ENCODE data around the gene HDAC4. TPM values are rescaled to one million over a fixed set of nuclear protein-coding genes. Genes with fewer than 3 reads are reported as not detected.
A peak's percentile ranks its signal among the peaks of the same experiment; 100 is the strongest.

HDAC4 gene
- total RNA-seq, 4 donors from 2014 or later = 21.6 to 72.7 (median 35.2) TPM

DNA sequence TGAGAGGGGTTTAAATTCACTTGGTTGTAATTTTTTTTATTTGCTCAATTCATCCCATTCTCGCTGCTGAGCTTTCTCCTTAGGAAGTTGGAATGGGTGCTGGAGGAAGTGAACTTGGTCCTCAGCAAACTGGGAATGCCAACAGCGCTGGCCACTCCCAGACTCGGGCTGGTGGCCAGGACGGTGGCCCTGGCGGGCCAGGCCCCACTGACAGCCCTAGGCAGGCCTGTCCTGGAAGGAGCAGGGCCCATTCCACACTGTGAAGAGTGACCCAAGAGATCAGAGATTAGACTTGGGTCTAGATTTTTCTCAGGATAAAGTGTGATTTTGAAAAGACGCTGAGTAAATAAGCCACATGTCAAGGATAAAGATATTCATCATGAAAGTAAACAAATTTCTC is 132.7 kb downstream of the HDAC4 start:
- Histone ChIP-seq H3K4me3 (no peak overlapping the region), H3K9me3 (no peaks in the 10 kb centered on the region), H3K4me1 (peaks cover 40 to 82% (median 61%) of the 10 kb centered on the region in 3 donors), H3K36me3 (no peaks in the 10 kb centered on the region), H3K27me3 (no peaks in the 10 kb centered on the region), H3K27ac (peak overlapping the region; percentile 68 to 90 (median 85))
- intact Hi-C loops (cut with DNase I) = no loop called here
- 44 to 60% methylated on average over 4 to 5 of the region's 6 CpGs for WGBS, 2 donors
- DNase-seq = no peak
- TF ChIP-seq POLR2A (IDR thresholded peaks at IDR 0.05) = no peak
- TF ChIP-seq, protein P1, sequence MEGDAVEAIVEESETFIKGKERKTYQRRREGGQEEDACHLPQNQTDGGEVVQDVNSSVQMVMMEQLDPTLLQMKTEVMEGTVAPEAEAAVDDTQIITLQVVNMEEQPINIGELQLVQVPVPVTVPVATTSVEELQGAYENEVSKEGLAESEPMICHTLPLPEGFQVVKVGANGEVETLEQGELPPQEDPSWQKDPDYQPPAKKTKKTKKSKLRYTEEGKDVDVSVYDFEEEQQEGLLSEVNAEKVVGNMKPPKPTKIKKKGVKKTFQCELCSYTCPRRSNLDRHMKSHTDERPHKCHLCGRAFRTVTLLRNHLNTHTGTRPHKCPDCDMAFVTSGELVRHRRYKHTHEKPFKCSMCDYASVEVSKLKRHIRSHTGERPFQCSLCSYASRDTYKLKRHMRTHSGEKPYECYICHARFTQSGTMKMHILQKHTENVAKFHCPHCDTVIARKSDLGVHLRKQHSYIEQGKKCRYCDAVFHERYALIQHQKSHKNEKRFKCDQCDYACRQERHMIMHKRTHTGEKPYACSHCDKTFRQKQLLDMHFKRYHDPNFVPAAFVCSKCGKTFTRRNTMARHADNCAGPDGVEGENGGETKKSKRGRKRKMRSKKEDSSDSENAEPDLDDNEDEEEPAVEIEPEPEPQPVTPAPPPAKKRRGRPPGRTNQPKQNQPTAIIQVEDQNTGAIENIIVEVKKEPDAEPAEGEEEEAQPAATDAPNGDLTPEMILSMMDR (IDR thresholded peaks at IDR 0.05) = no peak

DNA sequence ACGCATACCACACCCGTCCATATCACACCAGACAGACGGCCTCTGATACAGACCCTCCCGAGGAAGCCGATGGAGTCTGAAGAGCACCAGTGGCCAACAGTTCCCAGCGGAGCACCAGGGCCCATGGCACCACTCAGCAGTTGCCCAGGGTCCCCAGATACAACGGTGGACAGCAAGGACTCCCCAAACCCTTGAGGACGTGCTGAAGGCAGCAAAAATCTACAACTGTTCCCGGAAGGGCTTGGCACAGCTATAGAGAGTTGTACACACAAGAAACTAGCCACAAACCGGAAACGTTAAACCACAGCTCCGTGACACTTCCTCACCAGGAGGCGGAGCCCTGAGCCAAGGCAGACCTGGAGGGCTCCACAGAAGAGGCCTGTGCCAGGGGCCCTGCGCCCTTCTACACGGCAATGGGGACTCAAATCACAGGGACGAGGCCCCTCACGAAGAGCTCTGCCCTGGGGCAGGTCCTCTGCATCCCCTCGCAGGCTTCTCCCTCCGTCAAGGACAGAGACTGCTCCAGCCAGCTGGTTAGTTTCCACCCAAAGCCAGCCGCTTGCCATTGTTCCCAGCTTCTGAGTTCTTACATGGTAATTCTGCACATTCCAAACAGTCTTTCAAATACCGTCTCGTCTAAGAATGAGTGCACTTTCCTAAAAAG is 133.4 kb downstream of the HDAC4 start:
- peak overlapping the region; percentile 68 to 90 (median 85) for H3K27ac ChIP-seq
- peak overlapping the region in 3 of 4 donors; percentile 16 to 55 (median 35) for H3K4me3 ChIP-seq
- H3K4me1 ChIP-seq = peaks cover 40 to 86% (median 61%) of the 10 kb centered on the region in 3 donors
- intact Hi-C loops (cut with DNase I) = no loop called here
- peak in 2 of 4 donors; percentile 27 to 73 for TF ChIP-seq POLR2A (IDR thresholded peaks at IDR 0.05)
- TF ChIP-seq, protein P1 (IDR thresholded peaks at IDR 0.05) = peak in 3 of 6 experiments; percentile 27 to 36 (median 32)
- H3K27me3 ChIP-seq = no peaks in the 10 kb centered on the region
- no peaks in the 10 kb centered on the region for H3K9me3 ChIP-seq
- peak; percentile 68 for DNase-seq
- WGBS, 2 donors = 41 to 61% methylated on average over 6 to 17 of the region's 22 CpGs
- no peaks in the 10 kb centered on the region for H3K36me3 ChIP-seq

DNA sequence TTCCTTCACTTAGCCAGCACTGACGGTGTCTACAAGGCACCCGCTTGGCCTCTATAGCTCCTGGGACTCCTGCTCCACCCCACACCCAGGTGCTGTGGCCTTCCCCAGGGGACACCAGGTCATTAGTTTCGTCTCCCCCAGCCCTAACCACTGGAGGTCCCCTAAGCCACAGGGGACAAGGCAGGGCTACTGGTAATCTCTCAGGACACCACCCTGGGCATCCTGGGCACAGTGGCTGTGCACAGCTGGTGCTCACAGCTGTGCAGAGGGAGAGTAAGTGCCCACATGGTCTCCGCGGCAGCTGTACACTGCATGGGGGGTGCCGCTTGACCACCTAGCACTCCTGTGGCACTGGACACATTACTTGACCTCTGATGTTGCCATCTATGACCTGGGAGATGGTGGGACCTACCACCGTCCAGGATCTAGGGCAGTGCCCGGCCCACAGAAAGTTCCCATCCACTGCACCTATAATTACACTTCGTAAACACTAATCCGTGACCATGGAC is 134.0 kb downstream of the HDAC4 start:
- Histone ChIP-seq H3K27me3 (no peaks in the 10 kb centered on the region), H3K36me3 (no peaks in the 10 kb centered on the region), H3K9me3 (no peaks in the 10 kb centered on the region), H3K4me3 (peak overlapping the region in 3 of 4 donors; percentile 16 to 55 (median 35)), H3K27ac (peak overlapping the region; percentile 68 to 90 (median 85)), H3K4me1 (peaks cover 40 to 85% (median 60%) of the 10 kb centered on the region in 3 donors)
- TF ChIP-seq, protein P1 (IDR thresholded peaks at IDR 0.05) = no peak
- no peak for TF ChIP-seq POLR2A (IDR thresholded peaks at IDR 0.05)
- no peak for DNase-seq
- intact Hi-C loops (cut with DNase I) = no loop called here
- 68 to 78% methylated on average over 3 to 5 of the region's 10 CpGs for WGBS, 2 donors

DNA sequence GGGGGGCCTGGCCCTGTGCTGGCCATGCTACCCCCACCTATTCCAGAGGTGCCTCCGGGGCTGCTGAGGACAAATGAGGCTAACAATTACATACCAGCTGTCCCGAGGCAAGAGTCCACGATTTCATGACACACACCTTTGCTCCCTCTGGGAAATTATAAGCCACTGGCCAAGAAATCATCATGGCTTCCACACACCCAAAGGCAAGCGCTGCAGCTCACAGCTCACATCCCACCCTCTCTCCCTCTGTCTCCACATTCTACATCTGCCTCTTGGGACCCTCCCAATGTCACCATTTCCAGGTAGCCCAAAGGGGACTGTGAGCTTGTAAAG is 134.4 kb downstream of the HDAC4 start:
- Histone ChIP-seq H3K27ac (peak overlapping the region; percentile 68 to 90 (median 85)), H3K27me3 (no peaks in the 10 kb centered on the region), H3K4me3 (peak overlapping the region in 3 of 4 donors; percentile 16 to 55 (median 35)), H3K9me3 (no peaks in the 10 kb centered on the region), H3K4me1 (peaks cover 40 to 87% (median 65%) of the 10 kb centered on the region in 3 donors), H3K36me3 (no peaks in the 10 kb centered on the region)
- intact Hi-C loops (cut with DNase I) = no loop called here
- no peak for TF ChIP-seq POLR2A (IDR thresholded peaks at IDR 0.05)
- TF ChIP-seq, protein P1 (IDR thresholded peaks at IDR 0.05) = no peak
- DNase-seq = no peak
- 80% methylated on average over 1 to 2 of the region's 4 CpGs for whole genome bisulfite sequencing, 2 donors

DNA sequence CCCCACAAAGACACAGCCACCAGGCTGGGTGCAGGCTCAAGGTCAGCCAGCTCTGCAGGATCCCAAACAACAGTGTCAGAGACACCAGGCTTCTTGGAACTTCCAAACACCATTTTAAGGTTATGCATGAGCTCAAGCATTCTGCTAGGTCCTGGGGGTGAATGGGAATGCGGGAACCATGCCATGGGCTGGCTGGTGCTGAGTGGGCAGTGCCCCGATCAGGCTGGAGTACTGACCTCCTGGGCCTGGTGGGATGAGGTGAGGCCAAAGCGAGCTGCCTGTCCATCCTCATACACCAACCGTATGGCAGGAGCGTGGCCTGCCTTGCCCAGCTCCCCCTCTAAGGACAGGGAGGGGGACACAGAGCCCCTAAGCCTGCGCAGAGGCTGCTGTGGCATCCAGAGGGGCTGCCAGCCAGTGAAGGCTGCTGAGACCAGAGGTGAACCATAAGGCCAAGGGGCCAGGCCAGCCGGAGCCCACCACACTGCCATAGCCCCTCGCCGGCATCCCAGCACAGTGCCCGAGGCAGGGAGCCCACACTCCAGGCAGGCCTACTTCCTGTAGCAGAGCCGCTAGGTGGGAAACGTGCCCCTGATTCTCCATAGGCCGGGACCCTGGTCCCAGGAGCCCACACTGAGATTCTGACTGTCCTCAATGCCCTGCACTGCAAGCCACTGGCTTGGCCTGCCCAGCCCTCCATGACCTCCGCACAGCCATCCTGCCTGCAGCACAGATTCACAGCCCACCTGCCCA is 135.0 kb downstream of the HDAC4 start:
- WGBS, 2 donors = 94 to 100% methylated on average over 2 to 7 of the region's 14 CpGs
- TF ChIP-seq POLR2A (IDR thresholded peaks at IDR 0.05) = no peak
- TF ChIP-seq, protein P1 (IDR thresholded peaks at IDR 0.05) = no peak
- H3K4me3 ChIP-seq = no peak overlapping the region
- H3K36me3 ChIP-seq = no peaks in the 10 kb centered on the region
- no peaks in the 10 kb centered on the region for H3K9me3 ChIP-seq
- intact Hi-C loops (cut with DNase I) = no loop called here
- no peak for DNase-seq
- no peaks in the 10 kb centered on the region for H3K27me3 ChIP-seq
- peak overlapping the region; percentile 68 to 90 (median 85) for H3K27ac ChIP-seq
- H3K4me1 ChIP-seq = peaks cover 40 to 92% (median 70%) of the 10 kb centered on the region in 3 donors
